Measurements from ENCODE around the gene ATP5F1A.
"Not testable (repeated sequence)": the region's sequence is repeated elsewhere in the genome, so short reads cannot be mapped to it uniquely, and the experiment has no call there.

The ATP5F1A gene

DNA sequence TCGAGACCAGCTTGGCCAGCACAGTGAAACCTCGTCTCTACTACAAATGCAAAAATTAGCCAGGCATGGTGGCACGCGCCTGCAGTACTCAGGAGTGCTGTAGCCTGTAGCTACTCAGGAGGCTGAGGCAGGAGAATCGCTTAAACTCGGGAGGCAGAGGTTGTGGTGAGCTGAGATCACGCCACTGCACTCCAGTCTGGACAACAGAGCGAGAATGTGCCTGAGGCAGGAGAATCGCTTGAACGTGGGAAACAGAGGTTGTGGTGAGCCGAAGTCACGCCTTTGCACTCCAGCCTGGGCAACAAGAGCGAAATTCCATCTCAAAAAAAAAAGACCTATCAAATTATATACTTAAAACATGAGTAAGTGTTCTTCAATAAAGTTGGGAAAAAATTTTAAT, 50.7 kb downstream of the ATP5F1A start:
- DNase-seq (ENCODE audit: low spot score), result not testable (repeated sequence)

DNA sequence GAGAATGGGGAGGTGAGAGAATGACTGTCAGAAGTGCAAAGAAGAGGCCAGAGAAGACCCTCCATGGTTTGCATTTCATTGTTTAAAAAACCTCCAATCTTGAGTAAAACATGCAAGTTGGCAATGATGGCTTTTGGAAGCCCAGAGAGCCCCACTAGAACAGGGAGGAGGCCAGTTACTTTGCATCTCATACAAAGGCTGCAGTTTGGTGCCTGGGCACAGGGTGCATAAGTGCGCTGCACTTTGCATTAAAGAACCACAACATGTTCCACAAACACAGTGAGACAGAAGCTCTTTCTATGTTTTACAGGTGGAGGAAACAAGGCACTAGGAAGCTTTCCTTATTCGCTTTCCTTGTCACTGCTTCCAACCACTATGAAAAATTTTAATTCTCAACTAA, 51.4 kb downstream of the ATP5F1A start:
- no peak for DNase-seq (ENCODE audit: low spot score)

DNA sequence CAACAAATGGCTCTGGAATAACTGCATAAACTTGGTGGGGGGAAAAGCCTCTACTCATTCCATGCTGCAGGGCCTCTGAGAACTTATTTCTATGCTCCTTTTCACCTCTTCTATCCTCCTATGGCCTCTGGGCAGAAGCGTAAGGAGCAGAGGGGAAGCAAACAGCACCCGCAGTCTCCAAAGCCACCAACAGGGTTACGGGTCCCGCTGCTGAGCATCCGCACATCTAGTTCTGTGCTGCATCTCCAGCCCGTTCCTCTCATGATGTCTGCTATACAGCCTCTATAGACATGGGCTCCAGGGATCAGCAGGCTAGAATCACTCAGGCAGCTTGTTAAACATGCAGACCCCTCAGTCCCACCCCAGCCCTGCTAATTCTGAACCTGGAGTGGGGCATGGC, 52.0 kb downstream of the ATP5F1A start:
- no peak for DNase-seq (ENCODE audit: low spot score)

DNA sequence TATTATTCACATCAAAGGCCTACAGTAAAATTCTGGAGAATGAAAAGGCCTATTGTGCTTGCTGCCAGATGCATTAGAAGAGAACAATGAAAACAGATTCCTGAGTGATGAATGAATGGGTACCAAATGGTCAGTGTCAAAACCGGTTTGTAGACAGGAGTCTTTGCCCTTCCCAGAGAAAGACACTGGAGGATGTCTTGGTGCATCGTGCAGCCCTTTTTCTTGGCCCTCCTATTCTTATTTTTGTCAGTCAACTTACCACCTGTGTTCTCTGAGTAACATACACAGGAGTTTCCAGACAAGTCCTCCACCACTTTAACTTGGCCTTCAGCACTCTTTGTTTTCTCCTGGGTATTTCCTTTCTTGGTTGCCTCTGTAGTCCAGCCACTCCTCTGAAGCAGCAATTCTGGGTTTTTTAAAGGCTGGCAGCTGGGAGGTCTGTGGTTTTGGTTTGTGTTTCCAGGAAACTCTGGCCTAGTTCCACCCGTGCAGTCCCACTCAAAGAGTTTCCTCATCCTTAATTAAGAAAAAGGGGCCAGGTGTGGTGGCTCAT, 55.4 kb downstream of the ATP5F1A start:
- DNase-seq (ENCODE audit: low spot score), result no peak

DNA sequence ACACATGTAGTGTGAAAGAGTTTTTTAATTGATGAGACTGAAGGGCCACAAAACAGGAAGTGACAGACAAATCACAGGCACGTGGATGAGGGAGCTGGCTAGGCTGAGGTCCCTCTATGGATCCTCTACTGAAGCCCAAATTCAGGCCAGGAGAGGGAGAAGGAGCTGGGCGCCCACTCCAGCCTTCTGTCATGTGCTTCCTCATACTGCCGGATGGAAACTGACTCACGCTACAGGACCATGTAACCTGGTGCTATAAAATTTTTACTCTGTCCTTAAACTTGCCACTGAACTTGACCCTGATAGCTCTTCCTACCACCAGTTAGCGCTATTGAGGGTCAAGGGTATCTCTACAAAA, 57.4 kb downstream of the ATP5F1A start:
- DNase-seq (ENCODE audit: low spot score), result no peak

DNA sequence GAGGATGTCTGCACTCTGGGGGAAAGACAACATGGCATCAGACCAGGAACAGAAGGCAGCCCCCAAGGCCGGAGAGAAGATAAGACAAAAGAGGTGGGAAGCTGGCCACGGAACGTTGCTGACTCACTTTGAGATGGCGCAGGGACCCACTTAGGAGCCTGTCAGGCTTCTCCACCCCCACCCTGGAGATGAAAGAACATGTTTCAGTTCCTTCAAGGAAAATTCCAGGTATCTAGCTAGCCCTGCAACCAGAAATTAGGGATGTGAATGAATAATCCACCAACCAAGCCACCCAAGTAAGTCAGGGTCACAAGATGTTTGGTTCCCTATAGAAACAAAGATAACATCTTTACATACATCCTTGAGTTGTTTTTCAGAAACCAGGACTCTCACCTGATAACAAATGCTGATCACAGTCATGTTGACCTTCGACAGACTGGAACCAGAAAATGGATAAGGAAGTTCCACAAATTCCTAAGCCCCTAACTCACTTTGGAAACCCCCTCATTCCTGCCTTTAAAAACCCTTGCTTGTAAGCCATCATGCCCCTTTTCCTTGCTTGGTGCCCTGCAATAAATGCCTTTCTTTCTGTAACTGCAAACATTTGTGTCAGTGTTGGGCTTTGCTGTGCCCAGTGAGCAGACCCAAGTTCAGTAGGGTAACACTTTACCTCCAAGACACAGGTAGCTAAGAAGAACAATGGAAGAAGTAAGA, 57.9 kb downstream of the ATP5F1A start:
- no peak for DNase-seq (ENCODE audit: low spot score)

DNA sequence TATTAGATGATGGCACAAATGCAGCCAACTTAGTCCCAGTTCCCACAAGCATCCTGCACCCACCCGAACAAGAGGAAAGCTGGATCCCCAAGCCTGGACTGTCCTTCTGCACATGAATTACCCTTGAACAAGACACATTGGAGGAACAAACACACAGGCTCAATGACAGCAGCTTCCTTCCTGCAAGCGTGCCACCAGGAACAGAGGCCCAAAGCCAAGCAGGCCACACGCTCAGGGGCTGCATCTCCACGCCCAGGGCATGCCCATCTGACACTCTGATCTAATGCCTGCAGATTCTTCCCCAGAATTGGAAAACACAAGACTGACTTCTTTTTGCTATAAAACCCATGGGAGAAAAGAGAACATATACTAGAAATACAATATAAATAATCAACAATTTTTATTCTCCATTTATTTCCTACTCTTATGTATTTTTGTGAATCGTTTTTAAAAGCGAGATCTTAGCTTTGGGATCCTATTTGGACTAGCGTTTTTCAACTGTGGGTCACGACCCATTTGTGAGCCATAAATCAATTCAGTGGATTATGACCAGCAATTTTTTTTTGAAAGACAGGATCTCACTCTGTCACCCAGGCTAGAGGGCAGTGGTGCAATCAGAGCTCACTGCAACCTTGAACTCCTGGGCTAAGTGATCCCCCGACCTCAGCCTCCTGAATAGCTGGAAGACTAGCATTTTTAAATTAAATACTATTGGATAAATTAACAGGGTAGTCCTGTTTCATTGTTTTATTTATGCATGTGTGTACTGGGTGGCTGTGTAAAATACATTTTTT, 60.4 kb downstream of the ATP5F1A start:
- DNase-seq (ENCODE audit: low spot score), result no peak

DNA sequence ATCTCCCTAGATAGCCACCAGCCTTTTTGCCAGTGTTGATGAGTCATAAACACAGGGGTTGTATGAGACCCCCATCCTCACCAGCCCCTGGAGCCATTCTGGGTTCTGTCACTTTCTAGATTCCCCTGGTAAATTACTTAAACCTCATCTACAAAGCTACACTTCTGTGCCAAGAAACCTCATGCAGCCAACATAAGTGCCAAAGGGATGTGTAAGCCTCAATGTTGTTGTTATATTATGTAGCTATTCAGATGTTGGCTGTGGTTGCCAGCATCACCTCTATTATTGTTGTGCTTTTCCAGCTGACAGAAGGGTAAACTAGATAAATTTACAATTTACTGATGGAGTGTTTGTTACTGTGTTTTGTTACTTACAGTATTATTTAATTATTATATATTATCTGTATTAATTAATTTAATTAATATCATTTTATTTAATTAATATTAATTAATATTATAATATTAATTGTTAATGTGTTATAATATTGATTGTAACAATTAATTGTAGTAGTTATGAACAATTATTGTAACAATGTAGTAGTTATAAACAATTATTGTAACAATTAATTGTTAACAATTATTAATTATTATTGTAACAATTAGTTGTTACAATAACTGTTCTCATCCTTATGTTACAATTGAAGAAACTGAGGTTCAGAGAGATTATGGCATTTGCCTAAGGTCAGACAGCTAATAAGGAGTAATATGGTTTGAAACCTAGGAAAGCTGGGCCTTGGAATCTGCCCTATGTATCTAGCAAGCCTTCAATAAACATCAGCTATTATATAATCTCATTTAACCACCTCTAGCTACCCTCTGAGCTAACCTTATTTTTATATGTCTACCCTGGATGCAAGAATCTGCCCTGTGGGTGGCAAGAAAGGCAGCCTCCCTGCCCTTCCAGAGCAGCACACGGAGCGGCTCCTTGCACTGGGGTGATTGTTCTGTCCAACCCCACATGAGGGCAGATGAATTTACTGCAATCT, 62.1 kb downstream of the ATP5F1A start:
- DNase-seq (ENCODE audit: low spot score), result no peak

DNA sequence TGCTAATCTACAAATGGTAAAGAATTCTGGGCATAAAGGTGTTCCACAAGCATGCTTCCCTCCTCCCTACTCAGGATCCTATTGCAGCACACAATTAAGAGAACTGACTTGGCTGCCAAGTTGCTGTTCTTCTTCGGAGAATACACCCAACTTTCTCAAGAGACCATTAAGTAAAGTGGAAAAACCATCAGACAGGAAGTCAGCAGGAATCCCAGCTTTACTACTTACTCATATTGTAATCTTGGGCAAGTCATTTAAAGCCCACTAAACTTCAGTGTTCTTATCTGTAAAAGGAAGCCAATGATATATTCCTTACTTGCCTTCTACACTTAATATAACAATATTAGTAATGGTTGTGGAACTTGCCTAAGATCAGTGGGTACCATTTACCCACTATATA, 63.9 kb downstream of the ATP5F1A start:
- DNase-seq (ENCODE audit: low spot score), result no peak

DNA sequence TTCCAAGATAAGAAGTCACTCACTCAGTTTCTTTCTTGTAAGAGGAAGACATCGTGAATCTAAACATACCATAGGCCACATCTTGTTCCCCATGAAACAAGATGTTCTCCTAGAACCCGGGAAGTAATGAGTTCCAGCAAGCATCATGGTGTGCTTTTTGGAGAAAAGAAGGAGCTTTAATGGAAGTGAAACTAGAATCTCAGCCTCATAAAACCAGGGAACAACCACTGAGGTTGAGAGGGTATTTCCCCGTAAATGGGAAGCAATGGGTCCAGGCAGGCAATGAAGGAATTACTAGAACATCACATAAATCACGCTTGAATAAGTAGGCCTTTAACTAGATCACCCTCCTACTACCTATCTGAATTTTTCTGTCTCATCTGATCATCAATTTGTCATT, 66.4 kb downstream of the ATP5F1A start:
- no peak for DNase-seq (ENCODE audit: low spot score)

Data from HuH-7.5 (cell line).